SU-DHL-6 (cell line): ENCODE results near the gene PRPSAP1.

ENCODE experiments used
- H2AFZ ChIP-seq: fragments of 200-600 bp; sonication (generic); 2 replicates; pipeline ENCODE4 v1.6.1; 2014; ENCODE audit warnings: low read depth, mild to moderate bottlenecking, moderate library complexity, mixed read lengths, antibody characterized with exemption, low read length; ENCODE audit not compliant: severe bottlenecking
- H3F3A ChIP-seq: fragments of 200-600 bp; shearing (Covaris generic); 2 replicates; pipeline ENCODE4 v1.6.0; 2016; ENCODE audit warnings: antibody characterized with exemption, mild to moderate bottlenecking; ENCODE audit not compliant: insufficient read depth
- H3K27ac ChIP-seq: fragments of 200-600 bp; sonication (generic); 2 replicates; pipeline ENCODE4 v1.5.1; 2016; ENCODE audit warnings: low read depth, mild to moderate bottlenecking, low read length, moderate library complexity, mixed read lengths
- H3K27me3 ChIP-seq: fragments of 200-600 bp; sonication (generic), shearing (Covaris generic); 2 replicates; pipeline ENCODE4 v1.6.0; 2014; ENCODE audit warnings: mild to moderate bottlenecking, low read length
- H3K36me3 ChIP-seq: fragments of 200-600 bp; sonication (generic); 2 replicates; pipeline ENCODE4 v1.6.1; 2014; ENCODE audit warnings: mild to moderate bottlenecking, low read length, mixed read lengths
- H3K4me2 ChIP-seq: fragments of 300-600, 200-600 bp; shearing (Covaris generic), sonication (generic); 2 replicates; pipeline ENCODE4 v1.6.0; 2014; ENCODE audit warnings: low read length, low read depth, mild to moderate bottlenecking; ENCODE audit not compliant: poor library complexity, severe bottlenecking
- H3K4me3 ChIP-seq: fragments of 200-600 bp; sonication (generic); 2 replicates; pipeline ENCODE4 v1.5.1; 2014; ENCODE audit warnings: antibody characterized with exemption, low read length, mild to moderate bottlenecking, mixed read lengths; ENCODE audit not compliant: insufficient read depth, poor library complexity, severe bottlenecking
- H3K79me2 ChIP-seq: fragments of 200-600 bp; sonication (generic); 2 replicates; pipeline ENCODE4 v1.6.1; 2014; ENCODE audit warnings: mild to moderate bottlenecking, low read length, moderate library complexity; ENCODE audit not compliant: insufficient read depth
- H3K9ac ChIP-seq: fragments of 200-600 bp; sonication (generic); 2 replicates; pipeline ENCODE4 v1.7.0; 2014; ENCODE audit warnings: mild to moderate bottlenecking, low read length
- H3K9me2 ChIP-seq: fragments of 200-600 bp; sonication (generic); replicated peaks from 2 replicates; pipeline ENCODE4 v1.6.1; 2014; ENCODE audit warnings: low read length; ENCODE audit not compliant: insufficient read depth
- H3K9me3 ChIP-seq: fragments of 200-600 bp; sonication (generic); 2 replicates; pipeline ENCODE4 v1.6.1; 2014; ENCODE audit warnings: low read length, mixed read lengths; ENCODE audit not compliant: insufficient read depth
- H4K20me1 ChIP-seq: fragments of 200-600 bp; sonication (generic); 2 replicates; pipeline ENCODE4 v1.6.1; 2014; ENCODE audit warnings: low read depth, mild to moderate bottlenecking, antibody characterized with exemption, low read length, moderate library complexity, mixed read lengths
- EZH2phosphoT487 ChIP-seq: fragments of 200-600 bp; sonication (generic), shearing (Covaris generic); conservative IDR thresholded peaks from 2 replicates; pipeline ENCODE4 v1.6.1; 2018; ENCODE audit warnings: mild to moderate bottlenecking, antibody characterized with exemption, low read length, moderate library complexity, mixed read lengths
- TF ChIP-seq, protein P1 (sequence below): fragments of 200-600 bp; sonication (generic); IDR thresholded peaks from one replicate; pipeline ENCODE4 v1.5.1; 2017; ENCODE audit warnings: antibody characterized with exemption, mild to moderate bottlenecking, low read length, moderate library complexity; ENCODE audit not compliant: insufficient read depth, poor library complexity, severe bottlenecking

PRPSAP1 gene

GRCh38 chr17:76296889-76297288 is 56.8 kb downstream of the PRPSAP1 start:
- no peak for TF ChIP-seq EZH2phosphoT487
- TF ChIP-seq, protein P1, sequence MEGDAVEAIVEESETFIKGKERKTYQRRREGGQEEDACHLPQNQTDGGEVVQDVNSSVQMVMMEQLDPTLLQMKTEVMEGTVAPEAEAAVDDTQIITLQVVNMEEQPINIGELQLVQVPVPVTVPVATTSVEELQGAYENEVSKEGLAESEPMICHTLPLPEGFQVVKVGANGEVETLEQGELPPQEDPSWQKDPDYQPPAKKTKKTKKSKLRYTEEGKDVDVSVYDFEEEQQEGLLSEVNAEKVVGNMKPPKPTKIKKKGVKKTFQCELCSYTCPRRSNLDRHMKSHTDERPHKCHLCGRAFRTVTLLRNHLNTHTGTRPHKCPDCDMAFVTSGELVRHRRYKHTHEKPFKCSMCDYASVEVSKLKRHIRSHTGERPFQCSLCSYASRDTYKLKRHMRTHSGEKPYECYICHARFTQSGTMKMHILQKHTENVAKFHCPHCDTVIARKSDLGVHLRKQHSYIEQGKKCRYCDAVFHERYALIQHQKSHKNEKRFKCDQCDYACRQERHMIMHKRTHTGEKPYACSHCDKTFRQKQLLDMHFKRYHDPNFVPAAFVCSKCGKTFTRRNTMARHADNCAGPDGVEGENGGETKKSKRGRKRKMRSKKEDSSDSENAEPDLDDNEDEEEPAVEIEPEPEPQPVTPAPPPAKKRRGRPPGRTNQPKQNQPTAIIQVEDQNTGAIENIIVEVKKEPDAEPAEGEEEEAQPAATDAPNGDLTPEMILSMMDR: no peak
- Histone ChIP-seq H3K4me3 (no peak overlapping the region), H3K36me3 (no peaks in the 10 kb centered on the region)

GRCh38 chr17:76296186-76296585 is 57.5 kb downstream of the PRPSAP1 start:
- Histone ChIP-seq H3K27ac (no peak overlapping the region), H3F3A (no peaks in the 10 kb centered on the region)
- no peak for TF ChIP-seq EZH2phosphoT487
- TF ChIP-seq, protein P1: no peak

More at GRCh38 chr17:76296889-76297288, 56.8 kb downstream of the PRPSAP1 start:
- H3K27me3 ChIP-seq: no peaks in the 10 kb centered on the region
- H3F3A ChIP-seq: no peaks in the 10 kb centered on the region
- no peaks in the 10 kb centered on the region for H3K79me2 ChIP-seq
- H2AFZ ChIP-seq: no peak overlapping the region
- no peak overlapping the region for H3K9ac ChIP-seq
- H4K20me1 ChIP-seq: no peaks in the 10 kb centered on the region
- H3K27ac ChIP-seq: no peak overlapping the region
- H3K9me3 ChIP-seq: no peaks in the 10 kb centered on the region
- no peaks in the 10 kb centered on the region for H3K9me2 ChIP-seq
- H3K4me2 ChIP-seq: no peak overlapping the region

GRCh38 chr17:76293106-76293505 is 60.6 kb downstream of the PRPSAP1 start:
- no peak overlapping the region for H2AFZ ChIP-seq

More at GRCh38 chr17:76296186-76296585, 57.5 kb downstream of the PRPSAP1 start:
- Histone ChIP-seq H3K79me2 (no peaks in the 10 kb centered on the region), H4K20me1 (no peaks in the 10 kb centered on the region), H3K4me3 (no peak overlapping the region), H3K36me3 (no peaks in the 10 kb centered on the region), H3K9me2 (no peaks in the 10 kb centered on the region), H3K9me3 (no peaks in the 10 kb centered on the region), H3K4me2 (no peak overlapping the region), H2AFZ (no peak overlapping the region), H3K9ac (no peak overlapping the region), H3K27me3 (no peaks in the 10 kb centered on the region)

More at GRCh38 chr17:76293106-76293505, 60.6 kb downstream of the PRPSAP1 start:
- no peak overlapping the region for H3K27ac ChIP-seq
- TF ChIP-seq EZH2phosphoT487: no peak
- TF ChIP-seq, protein P1: no peak
- H3K79me2 ChIP-seq: no peaks in the 10 kb centered on the region
- H3K9me2 ChIP-seq: no peaks in the 10 kb centered on the region
- H3K9me3 ChIP-seq: no peaks in the 10 kb centered on the region
- H3F3A ChIP-seq: no peaks in the 10 kb centered on the region
- no peaks in the 10 kb centered on the region for H3K27me3 ChIP-seq
- H3K4me3 ChIP-seq: no peak overlapping the region
- no peaks in the 10 kb centered on the region for H3K36me3 ChIP-seq
- H3K4me2 ChIP-seq: no peak overlapping the region
- H4K20me1 ChIP-seq: no peaks in the 10 kb centered on the region
- H3K9ac ChIP-seq: no peak overlapping the region
